Measurements from ENCODE around the gene CCDC74A.
"Not testable (repeated sequence)": the region's sequence is repeated elsewhere in the genome, so short reads cannot be mapped to it uniquely, and the experiment has no call there.

CCDC74A gene

DNA sequence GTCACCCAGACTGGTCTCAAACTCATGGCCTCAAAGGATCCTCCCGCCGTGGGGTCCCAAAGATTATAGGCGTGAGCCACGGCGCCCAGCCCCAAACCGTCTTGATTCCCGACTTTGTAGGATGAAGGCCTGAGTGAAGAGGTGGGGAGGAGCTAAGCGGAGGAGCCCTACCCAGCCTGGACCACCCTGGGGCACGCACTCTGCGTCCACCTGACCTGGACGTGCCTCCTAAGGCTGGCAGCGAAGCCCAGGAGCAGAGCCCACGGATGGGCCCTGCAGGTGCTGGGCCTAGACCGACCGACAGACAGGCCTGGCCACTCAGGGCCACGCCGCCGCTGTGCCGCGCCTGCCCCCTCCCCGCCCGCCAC is 36.2 kb upstream of the CCDC74A start:
- not testable (repeated sequence) for H3K9me3 ChIP-seq (ENCODE audit: low read length); H3K27me3 ChIP-seq (ENCODE audit: insufficient read depth, low read length); H3K36me3 ChIP-seq (ENCODE audit: insufficient read depth, low read length)
- peaks cover 21% of the 10 kb centered on the region for H3K4me1 ChIP-seq (ENCODE audit: insufficient read depth, low read length)
- H2AFZ ChIP-seq (ENCODE audit: low read depth, low read length), result peak overlapping the region; percentile 97
- H3K4me3 ChIP-seq (ENCODE audit: low read length), result peak overlapping the region; percentile 52

DNA sequence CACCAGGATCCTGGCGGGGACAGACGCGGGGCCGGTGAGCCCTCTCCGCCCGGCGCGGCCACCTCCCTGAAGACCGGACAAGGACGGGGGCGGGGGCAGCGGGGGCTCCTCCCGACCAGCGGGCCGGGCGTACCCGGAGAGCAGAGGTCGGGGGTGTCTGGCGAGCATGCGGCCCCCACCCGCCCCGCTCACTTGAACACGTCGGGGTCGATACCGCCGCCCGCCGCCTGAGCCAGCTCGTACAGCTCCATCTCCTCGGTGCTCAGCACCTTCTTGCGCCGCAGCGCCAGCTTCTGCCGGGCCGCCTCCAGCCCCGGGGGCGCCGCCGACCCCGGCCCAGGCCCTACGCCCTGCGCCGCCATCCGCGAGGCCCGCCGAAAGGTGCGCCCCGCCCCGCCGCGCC is 35.7 kb upstream of the CCDC74A start, which contains the start of gene MZT2A:
Gene MZT2A, minus strand, starts transcription at position 383 of the 403 bp plus-strand sequence. Its CDS starts 21 bp downstream, at position 362.
- H3K27me3 ChIP-seq (ENCODE audit: insufficient read depth, low read length); H3K36me3 ChIP-seq (ENCODE audit: insufficient read depth, low read length); H3K9me3 ChIP-seq (ENCODE audit: low read length): not testable (repeated sequence)
- H2AFZ ChIP-seq (ENCODE audit: low read depth, low read length), result peak within 1 kb of the TSS; percentile 97
- peak within 1 kb of the TSS; percentile 76 for H3K4me3 ChIP-seq (ENCODE audit: low read length)
- peaks cover 21% of the 10 kb centered on the region for H3K4me1 ChIP-seq (ENCODE audit: insufficient read depth, low read length)

DNA sequence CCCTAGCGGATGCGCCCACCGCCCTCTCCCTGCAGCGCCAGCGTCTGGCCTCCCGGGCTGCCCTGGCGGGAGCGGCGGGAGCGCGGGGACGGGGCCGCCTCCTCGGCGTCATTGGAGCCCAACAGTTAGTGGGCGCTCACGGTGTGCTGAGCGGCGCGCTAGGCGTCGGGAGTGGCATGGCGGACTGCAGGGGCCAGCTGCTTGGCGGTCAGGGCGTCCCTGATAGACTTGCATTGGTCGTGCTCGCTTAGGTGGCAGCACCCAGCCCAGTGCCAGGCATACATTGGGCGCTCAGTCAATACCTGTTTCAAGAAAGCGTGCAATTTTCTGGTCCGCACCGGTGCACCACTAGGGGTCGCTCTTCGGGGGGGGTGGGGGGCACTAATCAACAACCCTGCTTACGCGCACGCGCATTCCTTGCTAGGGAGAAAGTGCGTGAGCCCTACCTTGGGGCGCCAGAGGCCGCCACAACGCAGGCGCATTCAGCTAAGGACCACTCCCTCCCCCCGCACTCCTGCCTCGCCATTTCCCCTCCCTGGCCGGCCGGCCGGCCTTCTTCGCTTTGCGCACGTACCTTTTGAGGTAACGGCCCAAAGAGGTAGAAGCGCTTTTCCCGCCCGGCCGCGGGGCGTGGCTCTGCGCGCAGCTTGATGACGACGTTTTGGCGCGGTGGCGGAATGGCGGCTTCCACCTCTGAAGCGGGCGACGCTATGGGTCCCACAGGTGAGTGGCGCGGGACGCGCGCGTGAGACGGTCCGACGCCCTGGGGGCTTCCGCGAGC is 35.1 kb upstream of the CCDC74A start:
- Histone ChIP-seq H3K4me1 (ENCODE audit: insufficient read depth, low read length) (peaks cover 21% of the 10 kb centered on the region), H3K27me3 (ENCODE audit: insufficient read depth, low read length) (no peaks in the 10 kb centered on the region), H3K36me3 (ENCODE audit: insufficient read depth, low read length) (peaks cover 6% of the 10 kb centered on the region), H2AFZ (ENCODE audit: low read depth, low read length) (peak overlapping the region; percentile 97), H3K9me3 (ENCODE audit: low read length) (no peaks in the 10 kb centered on the region), H3K4me3 (ENCODE audit: low read length) (peak overlapping the region; percentile 76)

DNA sequence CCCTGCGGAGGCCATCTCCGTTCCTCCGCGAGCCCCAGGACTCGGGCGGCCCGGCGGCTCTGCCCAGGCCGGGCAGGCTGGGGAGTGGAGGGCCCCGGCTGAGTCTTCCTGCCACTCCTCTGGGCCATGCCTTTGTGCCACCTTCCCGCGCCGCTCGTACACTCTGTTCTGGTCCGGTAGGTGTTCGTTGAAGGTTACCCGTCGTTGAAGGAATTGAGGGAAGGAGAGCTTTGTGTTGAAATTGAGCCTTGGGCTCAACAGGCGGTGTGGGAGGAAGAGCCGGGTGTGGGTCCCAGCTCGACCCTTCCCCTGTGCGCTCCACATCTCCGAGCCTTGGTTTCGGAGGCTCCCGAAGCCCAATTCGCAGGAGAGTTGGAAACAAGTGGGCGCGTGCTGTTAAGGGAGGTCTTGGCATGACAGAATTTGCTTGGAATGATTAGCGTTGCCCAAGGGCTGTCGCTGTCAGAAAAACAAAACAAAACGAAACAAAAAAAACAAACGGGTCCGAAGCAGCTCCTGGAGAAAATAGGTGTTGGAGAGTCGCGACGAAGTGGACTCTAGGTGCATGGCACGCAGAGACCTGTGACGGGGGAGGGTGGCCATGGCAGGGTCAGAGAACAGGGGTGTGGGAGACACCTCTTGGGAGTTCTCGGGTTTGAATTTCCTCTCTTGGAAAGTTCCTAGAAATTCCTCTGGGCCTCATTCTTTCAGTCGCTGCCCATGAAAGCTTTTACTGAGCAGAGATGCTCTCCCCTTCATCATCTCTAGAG is 34.3 kb upstream of the CCDC74A start:
- Histone ChIP-seq H3K9me3 (ENCODE audit: low read length) (no peaks in the 10 kb centered on the region), H3K4me3 (ENCODE audit: low read length) (peak overlapping the region; percentile 76), H3K4me1 (ENCODE audit: insufficient read depth, low read length) (peaks cover 21% of the 10 kb centered on the region), H3K27me3 (ENCODE audit: insufficient read depth, low read length) (no peaks in the 10 kb centered on the region), H2AFZ (ENCODE audit: low read depth, low read length) (peak overlapping the region; percentile 97), H3K36me3 (ENCODE audit: insufficient read depth, low read length) (peaks cover 11% of the 10 kb centered on the region)

DNA sequence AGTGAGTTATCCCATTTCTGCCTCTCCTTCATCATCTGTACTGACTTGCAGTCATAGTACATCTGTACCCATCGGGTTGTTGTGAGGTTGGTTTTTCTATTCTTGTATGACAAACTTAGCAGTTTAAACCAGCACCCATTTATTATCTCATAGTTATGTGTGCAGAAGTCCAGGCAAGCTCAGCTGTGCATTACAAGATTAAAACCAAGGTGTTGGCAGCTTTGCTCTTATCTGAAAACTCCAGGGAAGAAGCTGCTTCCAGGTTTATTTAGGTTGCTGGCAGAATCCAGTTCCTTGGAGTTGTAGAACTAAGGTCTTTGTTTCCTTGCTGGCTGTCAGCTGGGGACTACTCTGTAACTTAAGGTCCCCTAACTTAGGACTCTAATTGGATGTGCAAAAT is 32.2 kb upstream of the CCDC74A start:
- not testable (repeated sequence) for H3K27me3 ChIP-seq (ENCODE audit: insufficient read depth, low read length); H3K9me3 ChIP-seq (ENCODE audit: low read length); H2AFZ ChIP-seq (ENCODE audit: low read depth, low read length); H3K4me3 ChIP-seq (ENCODE audit: low read length)
- Histone ChIP-seq H3K4me1 (ENCODE audit: insufficient read depth, low read length) (peaks cover 18% of the 10 kb centered on the region), H3K36me3 (ENCODE audit: insufficient read depth, low read length) (peaks cover 17% of the 10 kb centered on the region)

DNA sequence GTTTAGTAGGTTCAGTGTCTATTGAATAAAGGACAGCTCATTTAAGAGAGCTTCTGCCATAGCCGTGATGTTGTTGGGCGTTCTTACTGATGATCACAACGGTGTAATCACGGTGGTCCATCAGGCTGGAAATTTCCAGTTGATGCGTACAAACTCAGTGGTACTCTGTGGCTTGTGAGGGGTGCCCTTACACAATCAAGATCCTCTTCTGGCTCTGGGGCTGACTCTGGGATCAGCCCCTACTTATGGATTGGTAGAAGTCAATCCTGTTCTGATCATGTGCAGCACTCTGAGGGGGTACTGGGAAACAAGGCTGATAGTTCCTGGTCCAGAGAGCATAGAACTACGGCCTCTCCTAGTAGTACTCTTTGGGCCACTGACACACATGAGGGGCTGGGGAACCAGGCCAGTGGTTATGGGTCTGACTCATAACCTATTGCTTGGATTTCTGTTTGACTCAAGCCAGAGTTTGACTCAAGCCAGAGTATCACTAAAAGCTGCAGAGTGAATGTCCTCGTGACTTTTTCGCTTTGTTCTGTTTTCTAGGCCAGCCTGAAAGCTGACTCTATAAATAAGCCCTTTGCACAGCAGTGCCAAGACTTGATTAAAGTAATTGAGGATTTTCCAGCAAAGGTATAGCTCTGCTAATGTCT is 29.2 kb upstream of the CCDC74A start:
- H3K9me3 ChIP-seq (ENCODE audit: low read length); H3K27me3 ChIP-seq (ENCODE audit: insufficient read depth, low read length); H2AFZ ChIP-seq (ENCODE audit: low read depth, low read length); H3K4me1 ChIP-seq (ENCODE audit: insufficient read depth, low read length); H3K4me3 ChIP-seq (ENCODE audit: low read length): not testable (repeated sequence)
- H3K36me3 ChIP-seq (ENCODE audit: insufficient read depth, low read length), result peaks cover 35% of the 10 kb centered on the region

DNA sequence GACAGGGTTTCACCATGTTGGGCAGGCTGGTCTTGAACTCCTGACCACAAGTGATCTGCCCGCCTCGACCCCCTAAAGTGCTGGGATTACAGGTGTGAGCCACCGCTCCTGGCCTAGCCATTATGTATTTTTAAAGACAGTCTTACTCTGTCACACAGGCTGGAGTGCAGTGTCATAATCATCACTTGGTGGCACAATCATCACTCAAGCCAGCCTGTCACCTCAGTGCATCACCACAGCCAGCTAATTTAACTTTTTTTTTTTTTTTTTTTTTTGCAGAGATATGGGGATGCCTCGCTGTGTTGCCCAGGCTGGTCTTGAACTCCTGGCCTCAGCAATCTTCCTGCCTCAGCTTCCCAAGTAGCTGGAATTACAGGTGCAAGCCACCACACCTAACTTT is 24.1 kb upstream of the CCDC74A start:
- not testable (repeated sequence) for H2AFZ ChIP-seq (ENCODE audit: low read depth, low read length); H3K9me3 ChIP-seq (ENCODE audit: low read length); H3K4me3 ChIP-seq (ENCODE audit: low read length); H3K27me3 ChIP-seq (ENCODE audit: insufficient read depth, low read length); H3K4me1 ChIP-seq (ENCODE audit: insufficient read depth, low read length)
- H3K36me3 ChIP-seq (ENCODE audit: insufficient read depth, low read length), result peaks cover 61% of the 10 kb centered on the region

DNA sequence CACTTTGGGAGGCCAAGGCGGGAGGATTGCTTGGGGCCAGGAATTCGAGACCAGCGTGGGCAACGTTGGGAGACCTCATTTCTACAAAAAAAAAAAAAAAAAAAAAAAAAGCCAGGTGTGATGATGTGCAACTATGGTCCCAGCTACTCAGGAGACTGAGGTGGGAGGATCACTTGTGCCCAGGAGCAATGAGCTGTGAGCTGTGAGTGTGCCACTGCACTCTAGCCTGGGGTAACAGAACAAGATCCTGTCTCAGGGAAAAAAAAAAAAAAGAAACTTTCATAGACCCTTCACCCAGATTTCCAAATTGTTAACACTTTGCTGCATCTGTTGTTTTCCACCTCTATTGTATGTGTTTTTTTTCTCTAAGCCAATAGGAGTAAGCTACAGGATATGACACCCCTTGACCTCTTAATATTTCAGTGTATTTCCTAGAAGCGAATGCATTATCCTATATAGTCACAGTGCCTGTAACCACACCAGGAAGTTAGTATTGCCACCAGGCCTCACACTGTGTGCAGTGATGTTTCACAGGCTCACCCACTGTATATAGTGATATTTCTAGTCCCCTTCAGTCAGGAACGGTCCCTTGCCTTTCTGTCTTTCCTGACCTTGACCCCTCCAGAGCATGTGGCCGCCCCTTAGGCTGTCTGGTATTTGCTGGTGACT is 23.5 kb upstream of the CCDC74A start:
- not testable (repeated sequence) for H3K4me1 ChIP-seq (ENCODE audit: insufficient read depth, low read length); H3K27me3 ChIP-seq (ENCODE audit: insufficient read depth, low read length); H3K9me3 ChIP-seq (ENCODE audit: low read length); H3K4me3 ChIP-seq (ENCODE audit: low read length); H2AFZ ChIP-seq (ENCODE audit: low read depth, low read length)
- peaks cover 64% of the 10 kb centered on the region for H3K36me3 ChIP-seq (ENCODE audit: insufficient read depth, low read length)

DNA sequence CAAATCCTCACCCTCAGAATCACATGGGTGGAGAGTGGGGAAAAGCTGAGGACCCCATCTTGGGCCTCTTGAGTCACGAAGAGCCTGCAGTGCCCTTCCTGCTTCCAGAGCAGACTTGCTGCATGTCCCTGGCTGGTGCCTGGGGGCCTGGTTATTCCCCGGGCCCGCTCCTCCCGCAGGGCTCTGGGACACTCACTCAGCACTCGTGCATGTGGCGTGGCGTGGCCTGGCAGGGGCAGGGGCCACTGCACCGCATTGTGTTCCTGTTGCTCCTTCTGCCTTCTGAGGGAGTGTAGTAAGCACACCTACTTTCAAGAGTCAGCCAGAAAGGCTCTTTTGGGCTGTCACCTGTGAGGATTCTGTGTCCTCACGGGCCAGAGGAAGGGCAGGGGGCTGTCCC is 18.1 kb upstream of the CCDC74A start:
- H3K4me1 ChIP-seq (ENCODE audit: insufficient read depth, low read length), result no peaks in the 10 kb centered on the region
- no peaks in the 10 kb centered on the region for H3K9me3 ChIP-seq (ENCODE audit: low read length)
- H2AFZ ChIP-seq (ENCODE audit: low read depth, low read length), result no peak overlapping the region
- no peak overlapping the region for H3K4me3 ChIP-seq (ENCODE audit: low read length)
- H3K36me3 ChIP-seq (ENCODE audit: insufficient read depth, low read length), result peaks cover 50% of the 10 kb centered on the region
- H3K27me3 ChIP-seq (ENCODE audit: insufficient read depth, low read length), result no peaks in the 10 kb centered on the region

DNA sequence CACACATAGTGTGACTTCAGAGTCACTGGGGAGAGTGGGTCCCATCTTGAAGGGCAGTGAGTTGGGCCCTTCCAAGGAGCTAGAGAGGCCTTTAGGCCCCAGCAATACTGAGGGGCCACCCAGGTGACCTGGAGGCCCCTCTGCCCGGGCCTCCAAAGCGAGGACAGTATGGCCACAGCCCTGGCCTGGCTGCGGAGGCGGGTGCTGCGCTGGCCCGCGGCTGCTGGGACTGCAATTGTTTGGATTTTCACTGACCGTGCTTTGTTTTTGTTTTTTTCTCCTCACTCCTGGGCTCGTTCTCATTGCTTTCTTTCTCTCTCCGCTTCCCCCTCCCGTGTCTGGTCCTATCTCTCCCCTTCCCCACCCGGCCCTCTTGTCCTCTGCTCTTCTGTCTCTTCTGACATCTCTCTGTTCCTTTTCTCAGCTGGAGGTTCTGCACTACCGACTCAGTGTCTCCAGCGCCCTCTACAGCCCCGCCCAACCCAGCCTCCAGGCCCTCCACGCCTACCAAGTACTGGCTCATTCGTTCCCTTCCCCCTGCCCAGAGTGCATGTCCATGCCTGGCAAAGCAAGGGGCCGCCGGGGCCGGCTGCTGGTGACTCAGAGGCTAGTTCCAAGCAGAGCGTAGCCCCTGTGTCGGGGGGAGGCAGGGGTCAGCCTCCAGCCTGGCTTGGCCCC is 16.3 kb upstream of the CCDC74A start:
- H3K36me3 ChIP-seq (ENCODE audit: insufficient read depth, low read length), result peaks cover 40% of the 10 kb centered on the region
- not testable (repeated sequence) for H3K4me3 ChIP-seq (ENCODE audit: low read length); H3K27me3 ChIP-seq (ENCODE audit: insufficient read depth, low read length); H3K4me1 ChIP-seq (ENCODE audit: insufficient read depth, low read length); H3K9me3 ChIP-seq (ENCODE audit: low read length); H2AFZ ChIP-seq (ENCODE audit: low read depth, low read length)

DNA sequence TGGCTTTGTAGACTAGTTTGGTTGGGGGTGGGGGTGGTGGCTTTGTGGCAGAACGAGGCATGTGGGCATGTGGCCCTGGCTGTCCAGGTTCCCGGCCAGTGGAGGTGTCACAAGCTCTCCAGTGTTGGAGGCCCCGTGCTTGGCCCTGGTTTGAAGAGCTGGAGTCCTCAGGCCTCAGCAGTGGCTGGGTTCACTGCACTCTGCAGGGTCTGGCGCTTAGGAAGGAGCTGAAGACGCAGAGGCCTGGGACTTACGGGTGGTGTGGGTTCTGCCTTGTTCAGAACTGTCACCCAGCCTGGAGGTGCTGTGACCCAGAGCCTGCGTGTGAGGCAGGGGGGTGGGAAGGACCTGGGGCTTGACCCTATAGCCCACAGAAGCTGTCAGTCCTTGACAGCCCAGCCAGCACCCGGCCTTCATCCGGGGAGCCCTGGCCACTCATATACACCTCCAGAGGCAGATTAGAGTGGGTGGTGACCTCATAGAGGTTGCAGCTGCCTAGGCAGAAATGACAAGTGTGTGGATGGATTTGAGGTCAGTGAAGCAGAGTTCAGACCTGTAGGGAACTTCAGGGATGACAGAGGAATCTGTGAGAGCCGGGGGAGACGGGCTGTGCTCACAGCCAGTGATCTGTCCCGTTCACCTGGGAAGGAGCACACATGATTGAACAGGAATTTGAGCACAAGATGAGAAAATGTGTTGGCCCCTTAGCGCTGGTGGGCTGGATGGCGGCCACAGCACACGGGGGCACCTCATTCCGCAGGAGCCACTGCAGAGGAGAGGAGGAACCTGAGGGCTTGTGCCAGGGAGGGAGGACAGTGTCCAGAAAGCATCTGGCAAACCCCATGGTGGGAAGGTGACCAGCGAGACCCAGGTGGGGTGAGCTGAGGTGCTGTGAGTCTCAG is 15.5 kb upstream of the CCDC74A start:
- H3K4me1 ChIP-seq (ENCODE audit: insufficient read depth, low read length); H2AFZ ChIP-seq (ENCODE audit: low read depth, low read length); H3K27me3 ChIP-seq (ENCODE audit: insufficient read depth, low read length); H3K4me3 ChIP-seq (ENCODE audit: low read length); H3K9me3 ChIP-seq (ENCODE audit: low read length): not testable (repeated sequence)
- H3K36me3 ChIP-seq (ENCODE audit: insufficient read depth, low read length), result peaks cover 39% of the 10 kb centered on the region

Measured in neuron (in vitro differentiated cells).